Spleen (tissue), 11 donors: Measurements from ENCODE around the gene KIF16B. TPM values are rescaled to one million over a fixed set of nuclear protein-coding genes. Genes with fewer than 3 reads are reported as not detected.
"Not testable (repeated sequence)": the region's sequence is repeated elsewhere in the genome, so short reads cannot be mapped to it uniquely, and the experiment has no call there.

ENCODE experiments used
- DNase-seq: peaks from one replicate; pipeline ENCODE4 v3.0.0-alpha.2; 2020
- H3K27ac ChIP-seq, 8 donors: fragments of 200-600 bp; sonication (generic) in 7 of 8; 1 replicate in 4 of 8; 2 replicates in 4 of 8; pipeline versions ENCODE4 v1.5.0 to v1.8.0; 2016 to 2021; ENCODE audit warnings: inconsistent platforms in 4 of 8, mild to moderate bottlenecking in 4 of 8, moderate library complexity in 1 of 8
- H3K27me3 ChIP-seq, 7 donors: fragments of 200-600 bp; sonication (generic) in 6 of 7; replicated peaks in 1 of 7; 1 replicate in 4 of 7; 2 replicates in 3 of 7; pipeline versions ENCODE4 v1.5.0 to v1.8.0; 2016 to 2021; ENCODE audit warnings: inconsistent platforms in 3 of 7, mild to moderate bottlenecking in 1 of 7
- H3K36me3 ChIP-seq, 6 donors: fragments of 200-600 bp; sonication (generic) in 5 of 6; 1 replicate in 4 of 6; 2 replicates in 2 of 6; pipeline versions ENCODE4 v1.5.0 to v1.8.0; 2016 to 2021; ENCODE audit warnings: inconsistent platforms in 2 of 6
- H3K4me1 ChIP-seq, 6 donors: fragments of 200-600 bp; sonication (generic) in 5 of 6; 1 replicate in 3 of 6; 2 replicates in 3 of 6; pipeline versions ENCODE4 v1.5.0 to v1.8.0; 2016 to 2021; ENCODE audit warnings: inconsistent platforms in 3 of 6
- H3K4me3 ChIP-seq, 8 donors: fragments of 200-600 bp; sonication (generic) in 7 of 8; 1 replicate in 4 of 8; 2 replicates in 4 of 8; pipeline versions ENCODE4 v1.5.0 to v1.8.0; 2016 to 2021; ENCODE audit warnings: inconsistent platforms in 4 of 8, mild to moderate bottlenecking in 4 of 8, moderate library complexity in 2 of 8
- H3K9me3 ChIP-seq, 8 donors: fragments of 200-600 bp; sonication (generic) in 7 of 8; 1 replicate in 4 of 8; 2 replicates in 4 of 8; pipeline versions ENCODE4 v1.5.0 to v1.8.0; 2016 to 2021; ENCODE audit warnings: inconsistent platforms in 4 of 8
- CTCF ChIP-seq, 11 experiments: fragments of 200-600 bp in 7 of 11; fragments of 450-650 bp in 4 of 11; sonication (generic) in 4 of 11; IDR thresholded peaks in 8 of 11; conservative IDR thresholded peaks in 3 of 11; 1 replicate in 7 of 11; 2 replicates in 4 of 11; pipeline versions ENCODE4 v1.4.0 to v1.8.0; 2016 to 2021; ENCODE audit warnings: antibody characterized with exemption in 11 of 11, inconsistent platforms in 4 of 11, mild to moderate bottlenecking in 1 of 11
- POLR2A ChIP-seq, 3 donors: fragments of 450-650 bp; IDR thresholded peaks; one replicate each; pipeline ENCODE4 v1.5.1; 2017; ENCODE audit warnings: antibody characterized with exemption in 3 of 3, mild to moderate bottlenecking in 1 of 3
- POLR2AphosphoS5 ChIP-seq, 3 donors: sonication (generic); formaldehyde crosslinking; IDR thresholded peaks; one replicate each; pipeline ENCODE4 v1.5.1; 2017; ENCODE audit warnings: antibody characterized with exemption in 3 of 3
- WGBS, 5 donors: extraction: QIAGEN DNeasy Blood & Tissue Kit in 3 of 5; methylation state at CpG; one replicate each; pipeline versions ENCODE4 v1.1.5 to v1.1.7; 2013 to 2018; 5-methylcytosine and 5-hydroxymethylcytosine counted together
- intact Hi-C: fragments of 100-400 bp; cut with DNase I; formaldehyde crosslinking; loops from one replicate; pipeline ENCODE4 v1.15.0; 2023; ENCODE audit warnings: low total_unique reads
- polyA plus RNA-seq, 3 donors: library from polyadenylated mRNA; stranded (reverse); fragments of 200-250 nt; gene quantifications; one replicate each; pipeline ENCODE4 v1.2.1, GENCODE V29; 2013
- total RNA-seq, 7 donors: library from RNA; depleted of rRNA in 3 of 7; stranded (reverse); fragments of >200 nt in 3 of 7; fragmentation: NEBNext Ultra II Directional in 4 of 7; extraction: Animal tissue kit (Norgen Biotek cat#: 25700) in 4 of 7; gene quantifications; one replicate each; pipeline versions ENCODE4 v1.1.0 to v1.2.1, GENCODE V29; 2016 to 2021
- donor health status: healthy with polysubstance abuse.
- donor health status: DM: no; HTN: no; CAD: no; lungs with moderate emphysema.
- donor health status: DM: no; HTN: no; CAD: no.
- donor health status: Bipolar disorder and iron deficiency.
- donor health status: healthy.
- donor health status: DM: no; HTN: no; CAD: no.
- donor health status: DM: yes; HTN: yes; CAD: no.

Gene KIF16B
- total and polyA plus RNA-seq, 10 donors, result 3.0 to 30.1 (median 21.2) TPM

GRCh38 chr20:16441546-16442164 lies 131.6 kb downstream of the KIF16B start:
- 87 to 94% (median 93%) methylated on average over 2 of the region's 2 CpGs for WGBS, 5 donors
- intact Hi-C loops, result no loop called here
- no peak for TF ChIP-seq POLR2A (IDR thresholded peaks at IDR 0.05)
- no peak for TF ChIP-seq POLR2AphosphoS5 (IDR thresholded peaks at IDR 0.05)

GRCh38 chr20:16440686-16441085 lies 132.6 kb downstream of the KIF16B start:
- peaks cover 0 to 10% (median 0%) of the 10 kb centered on the region in 8 donors for H3K9me3 ChIP-seq
- intact Hi-C loops, result no loop called here

More at GRCh38 chr20:16441546-16442164, 131.6 kb downstream of the KIF16B start:
- no peak for DNase-seq
- Histone ChIP-seq H3K27ac (no peak overlapping the region), H3K4me3 (no peak overlapping the region), H3K36me3 (peaks cover 0 to 5% (median 0%) of the 10 kb centered on the region in 6 donors), H3K9me3 (peaks cover 0 to 10% (median 0%) of the 10 kb centered on the region in 8 donors), H3K27me3 (no peaks in the 10 kb centered on the region), H3K4me1 (peaks cover 0 to 5% (median 0%) of the 10 kb centered on the region in 6 donors)

GRCh38 chr20:16439540-16439939 lies 133.7 kb downstream of the KIF16B start:
- intact Hi-C loops, H3K4me1 ChIP-seq, H3K9me3 ChIP-seq, H3K27ac ChIP-seq, H3K36me3 ChIP-seq, DNase-seq, H3K4me3 ChIP-seq, H3K27me3 ChIP-seq: not testable (repeated sequence)
- WGBS, 5 donors, result 84 to 95% (median 90%) methylated on average over 5 of the region's 5 CpGs

More at GRCh38 chr20:16440686-16441085, 132.6 kb downstream of the KIF16B start:
- 93 to 98% (median 97%) methylated on average over 4 of the region's 4 CpGs for WGBS, 5 donors
- Histone ChIP-seq H3K4me3 (no peak overlapping the region), H3K4me1 (peaks cover 0 to 5% (median 0%) of the 10 kb centered on the region in 6 donors), H3K27ac (no peak overlapping the region), H3K27me3 (no peaks in the 10 kb centered on the region), H3K36me3 (peaks cover 0 to 5% (median 0%) of the 10 kb centered on the region in 6 donors)
- no peak for DNase-seq
- TF ChIP-seq POLR2AphosphoS5 (IDR thresholded peaks at IDR 0.05) (no peak), POLR2A (IDR thresholded peaks at IDR 0.05) (no peak), CTCF (IDR thresholded peaks at IDR 0.05 in 8 of 11, conservative IDR thresholded peaks at IDR 0.05 in 3 of 11) (no peak)

GRCh38 chr20:16438100-16438499 lies 135.1 kb downstream of the KIF16B start:
- intact Hi-C loops, result no loop called here

More at GRCh38 chr20:16438100-16438499, 135.1 kb downstream of the KIF16B start:
- TF ChIP-seq POLR2A (IDR thresholded peaks at IDR 0.05) (no peak), POLR2AphosphoS5 (IDR thresholded peaks at IDR 0.05) (no peak), CTCF (IDR thresholded peaks at IDR 0.05 in 8 of 11, conservative IDR thresholded peaks at IDR 0.05 in 3 of 11) (no peak)
- no peak for DNase-seq
- Histone ChIP-seq H3K27ac (no peak overlapping the region), H3K27me3 (no peaks in the 10 kb centered on the region), H3K4me3 (no peak overlapping the region), H3K36me3 (peaks cover 0 to 5% (median 0%) of the 10 kb centered on the region in 6 donors), H3K4me1 (no peaks in the 10 kb centered on the region), H3K9me3 (peaks cover 0 to 10% (median 0%) of the 10 kb centered on the region in 8 donors)
- WGBS, 5 donors, result 80 to 92% (median 89%) methylated on average over 3 of the region's 3 CpGs
